ENCODE data around the gene FBLL1.

DNA sequence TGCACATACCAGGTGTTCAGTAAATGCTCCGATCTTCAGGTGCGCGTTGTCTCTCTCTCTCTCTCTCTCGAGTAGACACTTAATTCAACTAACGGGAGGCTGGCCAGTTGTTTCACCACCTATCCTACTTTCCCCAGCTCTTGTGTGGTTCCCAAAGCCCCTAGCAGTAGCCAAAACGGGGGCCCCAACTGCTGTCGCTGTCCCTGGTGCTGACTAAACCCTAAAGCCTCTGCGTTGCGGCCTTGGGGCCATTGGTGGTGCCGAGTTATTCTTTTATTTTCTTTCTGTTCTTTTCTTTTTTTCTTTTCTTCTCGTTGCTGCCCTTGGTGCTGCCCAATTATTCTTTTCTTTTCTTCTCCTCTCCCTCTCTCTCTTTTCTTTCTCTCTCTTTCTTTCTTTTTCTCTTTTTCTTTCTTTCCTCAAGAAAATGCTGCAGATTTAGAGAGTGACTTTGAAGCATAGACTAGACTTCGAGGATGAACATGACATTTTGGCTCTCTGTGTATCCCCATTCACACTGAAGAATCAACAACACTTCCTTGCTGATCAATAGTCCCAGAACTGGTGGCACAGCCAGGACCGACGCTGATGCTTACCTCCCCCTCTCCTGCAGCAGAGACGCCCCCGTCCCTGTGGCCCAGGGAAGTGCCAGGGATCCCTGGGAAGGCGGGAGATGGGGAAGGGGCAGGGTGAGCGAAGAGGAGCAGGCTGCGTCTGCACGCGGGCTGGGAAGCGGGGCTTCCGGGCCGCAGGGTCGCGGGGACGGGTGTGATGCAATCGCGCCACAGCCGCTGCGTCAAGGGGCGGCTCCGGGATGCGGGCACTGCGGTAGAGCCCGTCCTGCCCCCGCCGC, at the start of gene FBLL1:
- TF ChIP-seq, protein P1, sequence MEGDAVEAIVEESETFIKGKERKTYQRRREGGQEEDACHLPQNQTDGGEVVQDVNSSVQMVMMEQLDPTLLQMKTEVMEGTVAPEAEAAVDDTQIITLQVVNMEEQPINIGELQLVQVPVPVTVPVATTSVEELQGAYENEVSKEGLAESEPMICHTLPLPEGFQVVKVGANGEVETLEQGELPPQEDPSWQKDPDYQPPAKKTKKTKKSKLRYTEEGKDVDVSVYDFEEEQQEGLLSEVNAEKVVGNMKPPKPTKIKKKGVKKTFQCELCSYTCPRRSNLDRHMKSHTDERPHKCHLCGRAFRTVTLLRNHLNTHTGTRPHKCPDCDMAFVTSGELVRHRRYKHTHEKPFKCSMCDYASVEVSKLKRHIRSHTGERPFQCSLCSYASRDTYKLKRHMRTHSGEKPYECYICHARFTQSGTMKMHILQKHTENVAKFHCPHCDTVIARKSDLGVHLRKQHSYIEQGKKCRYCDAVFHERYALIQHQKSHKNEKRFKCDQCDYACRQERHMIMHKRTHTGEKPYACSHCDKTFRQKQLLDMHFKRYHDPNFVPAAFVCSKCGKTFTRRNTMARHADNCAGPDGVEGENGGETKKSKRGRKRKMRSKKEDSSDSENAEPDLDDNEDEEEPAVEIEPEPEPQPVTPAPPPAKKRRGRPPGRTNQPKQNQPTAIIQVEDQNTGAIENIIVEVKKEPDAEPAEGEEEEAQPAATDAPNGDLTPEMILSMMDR (IDR thresholded peaks at IDR 0.05; ENCODE audit: insufficient read depth, low read depth, low read length): no peak
- peak; percentile 67 for TF ChIP-seq EZH2 (IDR thresholded peaks at IDR 0.05; ENCODE audit: insufficient read depth, low read length)
